Type B pancreatic cell (in vitro differentiated cells): ENCODE measurements around the gene RPL35. TPM values are rescaled to one million over a fixed set of nuclear protein-coding genes. Genes with fewer than 3 reads are reported as not detected.

Experiments
- DNase-seq: peaks from one replicate; pipeline ENCODE4 v3.0.0; 2021; ENCODE audit warnings: mixed read lengths; ENCODE audit not compliant: unreplicated experiment; ENCODE audit errors: extremely low spot score
- H3K27ac Mint-ChIP-seq: 2 replicates; pipeline ENCODE4 v1.8.0; 2021; ENCODE audit warnings: mild to moderate bottlenecking, mixed read lengths
- H3K27me3 Mint-ChIP-seq: 2 replicates; pipeline ENCODE4 v1.8.0; 2021; ENCODE audit warnings: mixed read lengths
- H3K36me3 Mint-ChIP-seq: 2 replicates; pipeline ENCODE4 v1.8.0; 2021; ENCODE audit warnings: mixed read lengths
- H3K4me1 Mint-ChIP-seq: one replicate; pipeline ENCODE4 v1.8.0; 2021; ENCODE audit warnings: mixed read lengths; ENCODE audit not compliant: unreplicated experiment
- H3K4me3 Mint-ChIP-seq: 2 replicates; pipeline ENCODE4 v1.8.0; 2021; ENCODE audit warnings: mild to moderate bottlenecking, mixed read lengths
- H3K9me3 Mint-ChIP-seq: 2 replicates; pipeline ENCODE4 v1.8.0; 2021; ENCODE audit warnings: mixed read lengths
- total RNA-seq: library from RNA; stranded (reverse); gene quantifications from 2 replicates; pipeline ENCODE4 v1.2.1, GENCODE V29; 2021; ENCODE audit warnings: low replicate concordance
- TF ChIP-seq, protein P1 (sequence below): fragments of 200-600 bp; sonication (generic); conservative IDR thresholded peaks from 2 replicates; pipeline ENCODE4 v1.5.0; 2021; ENCODE audit warnings: antibody characterized with exemption, mild to moderate bottlenecking

Gene RPL35
- total RNA-seq, 1 donor from 2014 or later, result 1,381 TPM

DNA sequence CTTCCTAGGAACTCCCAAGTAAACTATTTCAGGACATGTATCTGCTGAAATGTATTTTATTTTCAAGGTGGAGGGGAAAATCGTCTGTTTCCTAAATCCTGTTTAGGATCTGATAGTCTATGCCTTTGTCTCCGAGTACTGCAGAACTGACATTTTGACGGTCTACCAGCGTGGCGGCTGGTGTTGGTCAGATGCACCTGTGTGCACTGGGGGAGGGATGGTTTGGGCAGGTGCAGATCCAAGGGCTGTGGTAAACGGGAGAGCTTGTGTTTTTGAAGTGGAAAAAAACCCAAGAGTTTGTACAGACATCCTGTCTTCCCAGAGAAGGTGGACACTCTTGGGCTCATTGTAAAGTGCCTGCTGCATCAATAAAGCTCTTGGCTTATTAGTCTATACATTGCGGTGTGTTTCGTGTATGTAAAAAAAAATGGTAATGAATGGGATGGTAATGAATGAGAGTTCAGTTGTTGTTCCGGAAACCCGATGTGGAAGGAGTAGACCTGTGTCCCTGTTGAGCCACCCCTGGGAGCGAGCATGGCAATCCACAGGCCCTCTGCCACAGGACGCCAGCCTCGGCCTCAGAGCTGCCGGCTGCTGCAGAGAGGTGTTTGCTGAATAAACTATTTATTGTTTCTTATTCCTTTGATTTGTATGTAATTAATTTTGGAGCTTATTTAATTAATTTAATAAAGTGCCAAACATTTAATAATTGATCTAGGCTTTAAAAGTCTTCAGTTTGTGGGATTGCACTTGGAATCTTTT lies 15.4 kb upstream of the RPL35 start:
- Mint-ChIP-seq H3K9me3 (no peaks in the 10 kb centered on the region), H3K27me3 (no peaks in the 10 kb centered on the region), H3K4me1 (no peaks in the 10 kb centered on the region), H3K36me3 (peaks cover 7% of the 10 kb centered on the region), H3K27ac (no peak overlapping the region), H3K4me3 (no peak overlapping the region)
- TF ChIP-seq, protein P1, sequence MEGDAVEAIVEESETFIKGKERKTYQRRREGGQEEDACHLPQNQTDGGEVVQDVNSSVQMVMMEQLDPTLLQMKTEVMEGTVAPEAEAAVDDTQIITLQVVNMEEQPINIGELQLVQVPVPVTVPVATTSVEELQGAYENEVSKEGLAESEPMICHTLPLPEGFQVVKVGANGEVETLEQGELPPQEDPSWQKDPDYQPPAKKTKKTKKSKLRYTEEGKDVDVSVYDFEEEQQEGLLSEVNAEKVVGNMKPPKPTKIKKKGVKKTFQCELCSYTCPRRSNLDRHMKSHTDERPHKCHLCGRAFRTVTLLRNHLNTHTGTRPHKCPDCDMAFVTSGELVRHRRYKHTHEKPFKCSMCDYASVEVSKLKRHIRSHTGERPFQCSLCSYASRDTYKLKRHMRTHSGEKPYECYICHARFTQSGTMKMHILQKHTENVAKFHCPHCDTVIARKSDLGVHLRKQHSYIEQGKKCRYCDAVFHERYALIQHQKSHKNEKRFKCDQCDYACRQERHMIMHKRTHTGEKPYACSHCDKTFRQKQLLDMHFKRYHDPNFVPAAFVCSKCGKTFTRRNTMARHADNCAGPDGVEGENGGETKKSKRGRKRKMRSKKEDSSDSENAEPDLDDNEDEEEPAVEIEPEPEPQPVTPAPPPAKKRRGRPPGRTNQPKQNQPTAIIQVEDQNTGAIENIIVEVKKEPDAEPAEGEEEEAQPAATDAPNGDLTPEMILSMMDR, result no peak
- no peak for DNase-seq

DNA sequence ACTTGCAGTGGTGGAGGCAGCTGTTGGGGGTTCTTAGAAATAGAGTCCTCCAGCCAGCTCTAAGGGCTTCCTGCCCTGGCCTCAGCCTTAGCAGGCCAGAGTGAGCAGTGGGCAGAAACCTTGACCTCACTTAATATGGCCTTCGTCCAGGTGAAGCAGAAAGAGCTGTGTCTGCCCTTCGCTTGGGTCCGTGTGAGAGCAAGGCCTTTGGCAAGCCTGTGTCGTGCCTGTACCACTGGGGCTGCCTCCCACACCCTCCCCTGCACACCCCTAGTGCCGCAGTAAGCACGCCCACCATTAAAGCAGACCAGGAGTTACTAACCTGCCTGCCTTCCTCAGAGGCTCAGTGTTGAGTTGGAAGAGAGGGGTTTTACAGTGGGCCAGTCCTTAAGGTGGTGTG lies 13.7 kb upstream of the RPL35 start:
- Mint-ChIP-seq H3K27me3 (no peaks in the 10 kb centered on the region), H3K36me3 (peaks cover 7% of the 10 kb centered on the region), H3K4me3 (no peak overlapping the region), H3K27ac (no peak overlapping the region), H3K4me1 (peaks cover 16% of the 10 kb centered on the region), H3K9me3 (no peaks in the 10 kb centered on the region)
- no peak for DNase-seq
- TF ChIP-seq, protein P1, result no peak

GRCh38 chr9:124873664-124874063 lies 11.9 kb upstream of the RPL35 start:
- H3K27ac Mint-ChIP-seq, result no peak overlapping the region
- H3K27me3 Mint-ChIP-seq, result no peaks in the 10 kb centered on the region
- no peak for DNase-seq
- H3K9me3 Mint-ChIP-seq, result no peaks in the 10 kb centered on the region
- H3K4me1 Mint-ChIP-seq, result peaks cover 23% of the 10 kb centered on the region
- TF ChIP-seq, protein P1, result no peak
- H3K36me3 Mint-ChIP-seq, result peaks cover 7% of the 10 kb centered on the region
- no peak overlapping the region for H3K4me3 Mint-ChIP-seq

DNA sequence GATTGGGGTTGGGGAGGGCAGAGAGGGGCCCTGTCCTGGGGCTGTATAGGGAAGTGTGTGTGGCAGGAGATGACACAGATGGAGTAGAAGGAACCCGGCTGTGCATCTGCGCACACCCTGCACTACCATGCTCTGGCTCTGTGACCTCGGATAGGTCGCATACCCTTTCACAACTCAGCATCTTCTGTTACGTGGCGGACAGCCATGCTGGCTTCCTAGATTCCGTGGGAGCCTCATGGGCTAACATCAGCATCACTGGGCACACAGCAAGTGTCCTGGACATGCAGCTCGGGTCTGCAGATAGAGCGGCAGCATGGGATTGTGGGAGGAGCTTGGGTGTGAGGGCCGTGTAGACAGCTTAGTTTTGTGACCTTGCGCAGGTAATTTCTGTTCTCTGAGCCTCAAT lies 9.4 kb upstream of the RPL35 start:
- Mint-ChIP-seq H3K27ac (peak overlapping the region; percentile 64), H3K36me3 (peaks cover 4% of the 10 kb centered on the region), H3K4me3 (peak overlapping the region; percentile 94), H3K27me3 (no peaks in the 10 kb centered on the region), H3K4me1 (peaks cover 28% of the 10 kb centered on the region), H3K9me3 (no peaks in the 10 kb centered on the region)
- no peak for DNase-seq
- TF ChIP-seq, protein P1, result no peak

GRCh38 chr9:124870723-124871122 lies 9.0 kb upstream of the RPL35 start:
- peaks cover 4% of the 10 kb centered on the region for H3K36me3 Mint-ChIP-seq
- H3K27ac Mint-ChIP-seq, result peak overlapping the region; percentile 84
- peak overlapping the region; percentile 94 for H3K4me3 Mint-ChIP-seq
- TF ChIP-seq, protein P1, result no peak
- no peak for DNase-seq
- no peaks in the 10 kb centered on the region for H3K9me3 Mint-ChIP-seq
- peaks cover 28% of the 10 kb centered on the region for H3K4me1 Mint-ChIP-seq
- no peaks in the 10 kb centered on the region for H3K27me3 Mint-ChIP-seq
